ENCODE measurements around the gene PRICKLE4. TPM values are rescaled to one million over a fixed set of nuclear protein-coding genes. Genes with fewer than 3 reads are reported as not detected.
A peak's percentile ranks its signal among the peaks of the same experiment; 100 is the strongest.

The PRICKLE4 gene
- total and polyA plus RNA-seq, 2 of the 13 experiments (the other 11 are each of a cell fraction or from before 2014, with no cell fraction given), result 0.92 to 1.2 TPM

GRCh38 chr6:41734666-41735426 is 45.7 kb upstream of the PRICKLE4 start (continued):
- TF ChIP-seq RARG (CRISPR knock-in tag; IDR thresholded peaks at IDR 0.05; ENCODE audit: low read depth) (no peak), EHMT2 (IDR thresholded peaks at IDR 0.05; ENCODE audit: borderline replicate concordance, low read depth, low read length) (no peak), CSRNP2 (CRISPR knock-in tag; conservative IDR thresholded peaks at IDR 0.05; ENCODE audit: low read depth) (no peak), TCF7 (IDR thresholded peaks at IDR 0.05; ENCODE audit: low read depth) (peak; percentile 54), RCOR2 (CRISPR knock-in tag; IDR thresholded peaks at IDR 0.05) (no peak), CHD4 (IDR thresholded peaks at IDR 0.05; ENCODE audit: borderline replicate concordance, low read length) (no peak), NFYC (CRISPR knock-in tag; IDR thresholded peaks at IDR 0.05) (no peak), ZBTB43 (CRISPR knock-in tag; conservative IDR thresholded peaks at IDR 0.05) (no peak), ZHX1 (CRISPR knock-in tag; IDR thresholded peaks at IDR 0.05; ENCODE audit: low read depth) (no peak), ZBTB40 (IDR thresholded peaks at IDR 0.05) (no peak), ZBTB40 (CRISPR knock-in tag; IDR thresholded peaks at IDR 0.05) (no peak)
- TF ChIP-seq, protein P1, sequence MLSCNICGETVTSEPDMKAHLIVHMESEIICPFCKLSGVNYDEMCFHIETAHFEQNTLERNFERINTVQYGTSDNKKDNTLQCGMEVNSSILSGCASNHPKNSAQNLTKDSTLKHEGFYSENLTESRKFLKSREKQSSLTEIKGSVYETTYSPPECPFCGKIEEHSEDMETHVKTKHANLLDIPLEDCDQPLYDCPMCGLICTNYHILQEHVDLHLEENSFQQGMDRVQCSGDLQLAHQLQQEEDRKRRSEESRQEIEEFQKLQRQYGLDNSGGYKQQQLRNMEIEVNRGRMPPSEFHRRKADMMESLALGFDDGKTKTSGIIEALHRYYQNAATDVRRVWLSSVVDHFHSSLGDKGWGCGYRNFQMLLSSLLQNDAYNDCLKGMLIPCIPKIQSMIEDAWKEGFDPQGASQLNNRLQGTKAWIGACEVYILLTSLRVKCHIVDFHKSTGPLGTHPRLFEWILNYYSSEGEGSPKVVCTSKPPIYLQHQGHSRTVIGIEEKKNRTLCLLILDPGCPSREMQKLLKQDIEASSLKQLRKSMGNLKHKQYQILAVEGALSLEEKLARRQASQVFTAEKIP (CRISPR knock-in tag; IDR thresholded peaks at IDR 0.05; ENCODE audit: borderline replicate concordance), result no peak

All from HepG2 (cell line).